Activated CD8-positive, alpha-beta memory T cell treated with anti-CD3 and anti-CD28 coated beads for 4 hours (primary cell): Measurements from ENCODE around the gene DNAL1.

ENCODE experiments used
- DNase-seq, 2 donors: peaks; one replicate each; pipeline ENCODE4 v3.0.0-alpha.2; 2020; ENCODE audit warnings: low read depth in 2 of 2

The DNAL1 gene

GRCh38 chr14:73744175-73744867, 99.5 kb downstream of the DNAL1 start:
- no peak for DNase-seq

- DNase-seq, result no peak
These were observed 100.2 kb downstream of the DNAL1 start for GRCh38 chr14:73744874-73745529.

GRCh38 chr14:73745571-73746519, 101.1 kb downstream of the DNAL1 start:
- DNase-seq, result no peak

DNA sequence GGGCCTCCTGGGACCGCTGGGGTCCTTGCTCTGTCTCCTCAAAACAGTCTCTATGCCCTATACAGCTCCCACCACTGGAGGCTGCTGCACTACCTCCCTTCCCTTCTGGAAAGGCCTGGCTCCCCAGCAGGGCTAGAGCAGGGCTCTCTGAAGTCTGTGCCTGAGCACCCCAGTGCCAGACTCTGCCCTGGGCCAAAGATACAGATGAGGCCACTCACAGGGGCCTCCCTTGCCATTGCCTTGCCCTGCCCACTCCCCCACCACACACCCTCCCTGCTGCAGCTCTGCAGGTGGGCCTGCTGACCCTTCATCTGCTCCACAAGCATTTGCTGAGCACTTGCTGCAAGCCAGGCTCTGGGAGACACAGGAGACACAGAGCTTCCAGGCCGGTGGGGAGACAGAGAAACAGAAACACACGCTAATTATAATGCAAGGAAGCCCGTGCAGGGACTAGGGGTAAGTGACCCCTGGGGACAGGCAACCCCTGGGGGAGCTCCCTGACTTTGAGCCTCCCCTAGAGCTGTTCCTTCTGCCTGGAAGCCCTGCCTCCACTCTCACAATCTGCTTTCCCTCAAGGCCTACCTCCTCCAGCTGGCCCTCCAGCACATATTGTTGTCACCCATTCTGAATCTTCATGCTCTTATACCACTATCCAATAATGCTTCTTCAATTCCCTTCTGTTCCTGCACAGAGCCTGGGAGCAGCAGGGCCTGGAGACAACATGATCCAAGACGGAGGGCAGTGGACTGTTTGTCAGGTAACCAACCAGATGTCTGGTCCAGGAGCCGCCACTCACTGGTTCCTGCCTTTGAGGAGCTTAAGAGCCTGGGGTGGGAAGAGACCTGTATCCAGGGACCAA, 102.0 kb downstream of the DNAL1 start:
- DNase-seq, result no peak

DNA sequence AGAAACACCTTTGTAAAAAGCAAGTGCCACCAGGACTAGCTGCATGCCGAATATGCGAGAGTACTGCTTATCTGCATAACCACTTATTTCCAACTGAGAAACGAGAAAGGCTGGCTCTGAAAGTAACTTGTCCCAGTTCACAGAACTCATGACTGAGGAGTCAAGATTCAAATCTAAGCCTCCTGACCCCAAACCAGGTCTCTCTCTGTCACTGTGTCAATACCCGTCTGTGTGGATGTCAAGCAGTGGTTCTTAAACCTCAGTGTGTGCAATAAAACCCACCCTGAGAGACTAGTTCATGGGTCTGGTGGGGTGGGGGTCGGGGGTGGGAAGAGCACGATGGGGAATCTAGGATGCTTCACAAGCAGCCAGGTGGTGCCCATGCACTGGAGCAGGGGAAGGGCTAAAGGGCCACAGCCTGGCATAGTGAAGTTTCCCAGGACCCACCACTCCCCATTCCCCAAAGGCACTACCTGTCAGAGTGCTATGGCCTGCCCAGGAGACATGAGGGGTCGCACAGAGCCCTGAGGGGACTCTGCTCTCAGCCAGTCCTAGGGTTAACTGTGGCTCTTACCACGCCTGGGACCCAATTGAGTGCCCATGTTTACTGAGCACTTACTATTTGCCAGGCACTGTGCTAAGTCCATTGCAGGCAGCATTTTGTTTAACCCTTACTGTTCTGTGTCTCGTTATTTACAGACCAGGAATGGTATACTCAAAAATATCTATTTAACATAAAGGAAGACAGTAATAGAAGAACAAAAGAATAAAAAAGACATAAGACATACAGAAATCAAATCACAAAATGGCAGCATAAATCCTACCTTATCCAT, 102.8 kb downstream of the DNAL1 start:
- DNase-seq, result no peak

DNA sequence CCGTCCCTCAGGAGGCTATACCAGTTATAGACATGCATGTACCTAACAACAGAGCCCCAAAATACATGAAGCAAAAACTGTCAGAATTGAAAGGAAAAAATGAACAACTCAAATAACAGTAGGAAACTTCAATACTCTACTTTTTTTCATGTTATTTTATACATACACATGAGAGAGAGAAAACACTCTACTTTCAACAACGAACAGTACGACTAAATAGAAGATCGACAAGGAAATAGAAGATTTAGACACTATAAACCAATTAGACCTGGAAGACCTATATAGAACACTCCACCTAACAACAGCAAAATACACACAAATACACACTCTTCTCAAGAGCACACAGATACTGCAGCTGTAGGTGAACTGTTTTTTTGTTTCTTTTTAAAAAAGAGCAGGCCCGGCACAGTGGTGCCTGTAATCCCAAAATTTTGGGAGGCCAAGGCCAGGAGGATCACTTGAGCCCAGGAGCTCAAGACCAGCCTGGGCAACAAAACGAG, 104.1 kb downstream of the DNAL1 start:
- no peak for DNase-seq

GRCh38 chr14:73749706-73750530, 105.1 kb downstream of the DNAL1 start:
- DNase-seq, result no peak

- DNase-seq, result no peak
These were observed 105.7 kb downstream of the DNAL1 start for GRCh38 chr14:73750531-73750901.

DNA sequence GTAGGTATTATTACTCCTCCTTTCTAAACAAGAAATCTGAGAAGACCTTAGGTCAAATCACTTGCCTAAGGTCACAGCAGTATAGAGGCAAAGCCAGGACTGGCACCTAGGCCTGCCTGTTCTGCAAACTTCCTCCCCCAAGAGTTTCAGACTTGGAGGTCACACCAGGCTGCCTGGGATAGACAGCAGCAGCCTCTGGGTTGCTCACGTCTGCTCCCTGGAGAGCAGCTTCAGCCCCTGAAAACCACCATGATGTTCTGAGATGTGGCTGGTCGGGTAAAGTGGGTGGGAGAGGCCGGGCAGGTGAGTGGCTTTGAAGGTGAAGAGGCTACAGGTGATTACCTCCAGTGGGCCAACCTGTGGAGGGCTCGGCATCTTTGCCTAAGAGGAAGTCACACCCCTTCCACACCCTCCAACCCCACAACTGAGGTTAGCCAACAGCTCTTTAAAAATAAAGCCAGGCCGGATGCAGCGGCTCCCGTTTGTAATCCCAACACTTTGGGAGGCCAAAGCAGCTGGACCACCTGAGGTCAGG, 106.4 kb downstream of the DNAL1 start:
- no peak for DNase-seq

GRCh38 chr14:73752297-73752992, 107.7 kb downstream of the DNAL1 start:
- no peak for DNase-seq
